ENCODE results near the gene ANKS3.

GRCh38 chr16:4780235-4780634 is 46.2 kb upstream of the ANKS3 start:
- TF ChIP-seq CTCF (IDR thresholded peaks at IDR 0.05): no peak
- no peak for TF ChIP-seq EP300 (IDR thresholded peaks at IDR 0.05)
- TF ChIP-seq POLR2AphosphoS5 (IDR thresholded peaks at IDR 0.05): no peak
- TF ChIP-seq POLR2A (IDR thresholded peaks at IDR 0.05): no peak
